ENCODE data around the gene SEMA4C.
A peak's percentile ranks its signal among the peaks of the same experiment; 100 is the strongest.

The SEMA4C gene, protein sequence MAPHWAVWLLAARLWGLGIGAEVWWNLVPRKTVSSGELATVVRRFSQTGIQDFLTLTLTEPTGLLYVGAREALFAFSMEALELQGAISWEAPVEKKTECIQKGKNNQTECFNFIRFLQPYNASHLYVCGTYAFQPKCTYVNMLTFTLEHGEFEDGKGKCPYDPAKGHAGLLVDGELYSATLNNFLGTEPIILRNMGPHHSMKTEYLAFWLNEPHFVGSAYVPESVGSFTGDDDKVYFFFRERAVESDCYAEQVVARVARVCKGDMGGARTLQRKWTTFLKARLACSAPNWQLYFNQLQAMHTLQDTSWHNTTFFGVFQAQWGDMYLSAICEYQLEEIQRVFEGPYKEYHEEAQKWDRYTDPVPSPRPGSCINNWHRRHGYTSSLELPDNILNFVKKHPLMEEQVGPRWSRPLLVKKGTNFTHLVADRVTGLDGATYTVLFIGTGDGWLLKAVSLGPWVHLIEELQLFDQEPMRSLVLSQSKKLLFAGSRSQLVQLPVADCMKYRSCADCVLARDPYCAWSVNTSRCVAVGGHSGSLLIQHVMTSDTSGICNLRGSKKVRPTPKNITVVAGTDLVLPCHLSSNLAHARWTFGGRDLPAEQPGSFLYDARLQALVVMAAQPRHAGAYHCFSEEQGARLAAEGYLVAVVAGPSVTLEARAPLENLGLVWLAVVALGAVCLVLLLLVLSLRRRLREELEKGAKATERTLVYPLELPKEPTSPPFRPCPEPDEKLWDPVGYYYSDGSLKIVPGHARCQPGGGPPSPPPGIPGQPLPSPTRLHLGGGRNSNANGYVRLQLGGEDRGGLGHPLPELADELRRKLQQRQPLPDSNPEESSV

DNA sequence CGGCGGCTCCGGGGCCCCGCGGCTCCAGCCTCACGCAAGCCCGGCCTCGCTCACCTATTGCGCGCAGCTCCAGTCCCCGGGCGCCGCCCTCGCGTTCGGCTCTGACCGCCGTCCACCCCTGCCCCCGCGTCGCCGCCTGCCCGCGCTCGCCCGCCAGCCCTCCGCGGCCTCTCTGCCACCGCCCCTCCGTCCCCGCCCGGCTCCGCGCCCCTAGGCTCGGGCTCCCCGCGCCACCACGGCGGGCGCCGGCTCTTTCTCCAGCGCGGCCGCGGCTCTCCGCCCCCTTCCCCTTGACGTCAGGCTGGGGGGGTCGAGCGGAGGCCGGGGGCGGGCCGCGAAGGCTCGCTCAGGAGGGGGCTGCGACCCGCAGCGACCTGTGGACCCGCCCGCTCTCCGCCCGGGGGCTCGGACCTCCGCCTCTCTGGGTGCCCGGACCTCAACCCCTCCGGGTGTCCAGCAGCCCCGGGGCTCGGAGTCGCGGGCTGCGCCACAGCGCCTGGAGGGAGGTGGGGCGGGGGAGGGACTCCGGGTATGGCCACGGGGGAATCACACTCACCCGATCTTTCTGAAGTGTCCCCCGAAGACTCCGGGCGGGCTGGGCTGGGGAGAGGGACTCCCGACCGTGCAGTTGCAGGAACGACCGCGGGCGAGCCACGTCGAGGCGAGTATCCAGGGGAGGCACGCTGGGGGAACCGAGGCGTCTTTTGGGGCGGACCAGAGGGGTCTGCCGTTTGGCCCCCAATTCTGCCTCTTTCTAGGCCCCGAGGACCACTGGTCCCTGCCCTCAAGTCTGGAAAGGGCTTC lies at the start of gene SEMA4C:
SEMA4C (minus strand) TSS at position 259 of the 804 bp plus-strand sequence. CDS start 2,194 bp downstream, outside the sequence.
- no peak for DNase-seq (ENCODE audit: low read depth in 4 of 4, low spot score in 1 of 4)

DNA sequence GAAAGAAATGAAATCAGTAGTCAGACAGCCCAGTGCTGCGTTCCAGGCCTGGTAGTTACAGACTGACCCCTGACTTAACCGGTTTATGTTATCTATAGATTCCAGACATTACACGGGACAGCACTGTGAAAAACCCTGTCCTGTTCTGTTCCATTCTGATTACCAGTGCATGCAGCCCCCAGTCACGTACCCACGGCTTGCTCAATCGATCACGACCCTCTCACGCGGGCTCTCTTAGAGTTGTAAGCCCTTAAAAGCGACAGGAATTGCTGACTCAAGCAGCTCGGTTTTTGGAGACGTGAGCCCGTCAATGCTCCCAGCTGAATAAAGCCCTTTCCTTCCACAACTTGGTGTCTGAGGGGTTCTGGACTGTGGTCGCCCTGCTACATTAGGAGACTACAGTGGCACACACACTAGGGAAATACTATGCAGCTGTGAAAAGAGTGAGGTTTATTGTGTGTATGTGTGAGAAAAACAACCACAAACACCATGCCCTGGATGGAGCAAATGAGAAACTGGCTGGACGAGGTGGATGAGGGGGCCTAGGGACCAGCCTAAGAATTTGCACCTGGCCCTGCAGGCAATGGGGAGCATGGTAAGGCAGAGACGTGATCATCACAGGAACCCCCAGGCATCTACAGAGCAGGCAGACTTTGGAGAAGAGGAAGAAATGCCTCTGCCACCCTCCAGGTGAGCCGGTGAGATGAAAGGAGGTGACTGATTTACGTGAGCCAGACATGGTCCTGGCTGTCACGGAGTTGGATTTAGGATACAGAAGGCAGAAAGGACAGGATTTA lies 49.1 kb upstream of the SEMA4C start:
- no peak for DNase-seq (ENCODE audit: low read depth in 4 of 4, low spot score in 1 of 4)

DNA sequence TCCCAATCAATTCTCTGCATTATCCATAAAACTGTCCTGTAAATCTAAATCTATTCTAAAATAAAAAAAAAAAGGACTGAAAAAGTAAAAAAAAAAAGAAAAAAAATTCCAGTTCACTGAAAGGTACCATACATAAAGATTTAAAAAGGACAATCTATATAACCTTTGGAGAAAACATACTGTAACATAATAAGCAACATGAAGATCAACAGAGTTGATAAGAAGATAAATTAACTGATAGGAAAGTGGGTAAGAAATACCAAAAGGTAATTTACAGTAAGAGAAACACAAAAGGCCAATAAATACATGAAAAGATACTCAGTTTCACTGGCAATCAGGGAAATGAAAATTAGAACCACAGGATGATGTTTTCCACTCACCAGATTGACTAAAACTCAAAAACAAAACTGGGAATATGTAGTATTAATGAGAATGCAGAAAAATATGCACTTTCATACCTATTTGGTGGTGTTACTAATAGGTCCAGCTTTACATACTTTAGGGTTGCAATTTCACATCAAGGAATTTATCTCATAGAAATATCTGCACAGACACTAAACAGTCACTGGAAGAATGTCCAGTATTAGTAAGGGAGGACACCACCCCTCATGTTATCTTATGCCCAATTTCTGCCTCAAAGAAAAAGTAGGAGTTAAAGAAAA lies 48.3 kb upstream of the SEMA4C start:
- DNase-seq (ENCODE audit: low read depth in 4 of 4, low spot score in 1 of 4): no peak

DNA sequence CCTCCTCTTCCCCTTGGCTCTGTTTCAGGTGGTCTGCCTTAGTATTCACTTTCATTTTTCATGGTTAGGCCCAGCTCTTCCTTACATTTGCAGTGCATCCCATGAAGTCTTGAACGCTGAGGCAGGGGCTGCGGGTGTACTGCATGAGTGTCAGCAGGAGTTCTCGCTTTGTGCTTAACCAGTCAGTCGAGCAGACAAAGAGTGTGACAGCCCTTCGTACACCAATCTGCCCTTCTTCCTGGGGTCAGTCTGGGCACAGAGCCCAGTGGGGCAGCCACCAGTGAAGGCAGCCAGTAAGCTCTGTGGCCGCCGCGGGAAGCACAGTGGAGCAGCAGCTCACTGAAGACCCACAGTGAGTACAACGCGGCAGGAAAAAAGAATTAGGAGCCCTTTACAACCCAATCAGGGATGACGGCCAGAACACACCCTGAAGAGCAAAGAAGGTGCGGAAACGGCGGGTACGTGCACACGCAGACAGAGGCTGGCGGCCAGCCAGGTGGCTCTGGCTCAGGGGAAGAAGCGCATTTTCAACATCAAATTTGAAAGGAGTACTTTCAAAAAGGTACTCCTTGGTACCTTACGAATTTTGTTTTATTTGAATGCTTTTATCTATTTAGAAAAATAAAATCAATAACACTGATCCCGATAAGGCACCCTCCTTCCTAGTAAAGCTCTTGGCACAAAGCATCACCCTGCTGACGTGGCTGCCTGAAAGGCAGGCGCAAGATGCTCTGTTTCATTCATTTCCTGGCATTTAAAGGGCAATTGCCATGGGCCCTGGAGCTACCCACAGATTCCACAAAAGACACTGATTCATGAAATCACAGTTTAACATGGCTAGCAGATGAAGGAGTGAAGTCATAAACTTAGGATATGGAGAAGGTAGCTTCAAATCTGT lies 47.0 kb upstream of the SEMA4C start:
- DNase-seq (ENCODE audit: low read depth in 4 of 4, low spot score in 1 of 4): no peak

DNA sequence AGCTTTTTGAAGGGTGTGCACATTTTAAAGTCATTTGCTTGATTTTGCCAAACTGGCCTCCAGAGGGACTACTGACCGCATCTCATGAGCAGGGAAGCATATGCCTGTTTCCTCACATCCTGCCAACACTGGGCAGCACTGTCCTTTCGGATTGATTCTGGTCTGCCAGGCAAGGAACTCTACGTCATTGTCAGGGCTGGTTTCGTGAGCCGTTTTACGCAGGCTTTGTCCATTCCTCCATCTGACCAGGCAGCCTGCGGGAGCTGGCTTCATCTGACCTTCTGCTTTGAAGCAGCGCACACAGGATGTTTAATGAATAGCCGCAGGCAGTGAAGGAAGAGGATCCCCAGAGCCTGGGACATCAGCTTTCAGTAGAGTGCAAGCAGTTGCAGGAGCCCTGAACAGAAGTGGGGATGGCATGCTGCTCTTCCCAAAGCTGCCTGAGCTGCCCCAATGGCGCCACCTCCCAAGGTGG lies 46.3 kb upstream of the SEMA4C start:
- no peak for DNase-seq (ENCODE audit: low read depth in 4 of 4, low spot score in 1 of 4)

GRCh38 chr2:96914332-96914731 lies 44.5 kb upstream of the SEMA4C start:
- no peak for DNase-seq (ENCODE audit: low read depth in 4 of 4, low spot score in 1 of 4)

DNA sequence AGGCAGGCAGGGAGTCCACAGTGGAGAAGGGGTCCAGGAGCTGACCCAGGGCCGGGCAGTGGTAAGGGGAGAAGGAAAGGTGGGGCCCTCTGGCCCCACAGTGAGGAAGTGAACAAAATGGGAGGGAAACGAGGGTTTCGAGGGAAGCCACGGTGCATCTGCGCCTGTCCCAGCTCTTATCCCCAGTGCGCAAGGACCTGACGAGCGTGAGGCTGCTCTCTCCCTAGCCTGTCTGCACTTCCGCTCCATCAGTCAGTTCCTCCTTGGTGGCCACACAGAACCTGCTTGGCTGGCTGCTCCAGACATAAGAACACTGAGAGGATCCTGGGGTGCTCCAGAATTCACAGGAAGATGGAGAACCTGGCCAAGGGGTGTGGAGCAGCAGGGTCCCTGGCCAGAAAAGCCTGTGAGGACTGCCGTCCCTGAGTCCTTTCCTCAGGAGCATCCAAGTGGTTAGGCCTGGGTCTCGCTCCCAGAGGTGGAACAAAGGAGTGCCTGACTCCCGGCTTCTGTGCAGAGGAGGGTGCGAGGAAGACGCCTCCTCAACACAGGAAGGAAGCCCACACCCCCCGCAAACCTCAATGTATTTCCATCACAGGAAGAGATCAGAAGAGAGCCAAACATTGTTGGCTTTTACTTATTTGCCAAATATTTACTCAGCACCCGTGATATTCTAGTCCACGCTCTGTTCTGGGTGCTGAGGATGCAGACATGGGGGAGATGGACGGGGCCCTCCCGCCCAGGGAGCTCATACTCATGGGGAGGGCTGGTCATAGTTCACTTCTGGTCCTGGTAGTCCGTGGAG lies 43.7 kb upstream of the SEMA4C start:
- peak in 1 of 4 experiments; percentile 30 for DNase-seq (ENCODE audit: low read depth in 4 of 4, low spot score in 1 of 4)

GRCh38 chr2:96913117-96913397 lies 43.2 kb upstream of the SEMA4C start:
- no peak for DNase-seq (ENCODE audit: low read depth in 4 of 4, low spot score in 1 of 4)

- no peak for DNase-seq (ENCODE audit: low read depth in 4 of 4, low spot score in 1 of 4)
Measured at GRCh38 chr2:96912346-96913116, 42.7 kb upstream of the SEMA4C start.

DNA sequence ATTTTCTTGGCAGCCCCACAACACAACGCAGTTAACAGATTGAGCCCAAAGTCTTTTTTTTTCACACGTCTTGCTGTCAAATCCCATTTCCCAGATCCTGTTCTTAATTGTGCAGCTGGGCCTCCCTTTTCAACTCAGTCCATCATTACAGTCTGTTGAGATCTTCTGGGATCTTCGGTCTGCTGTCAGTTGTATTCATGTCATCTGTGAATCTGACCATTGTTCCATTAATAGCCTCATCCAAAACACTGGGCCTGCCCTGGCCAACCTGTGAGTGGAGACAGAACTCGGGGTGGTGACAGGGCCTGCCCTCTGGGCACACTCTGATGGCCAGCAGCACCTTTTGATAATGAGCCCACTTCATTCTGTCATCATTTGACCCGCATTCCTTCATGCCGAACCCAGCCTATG lies 39.7 kb upstream of the SEMA4C start:
- DNase-seq (ENCODE audit: low read depth in 4 of 4, low spot score in 1 of 4): no peak

DNA sequence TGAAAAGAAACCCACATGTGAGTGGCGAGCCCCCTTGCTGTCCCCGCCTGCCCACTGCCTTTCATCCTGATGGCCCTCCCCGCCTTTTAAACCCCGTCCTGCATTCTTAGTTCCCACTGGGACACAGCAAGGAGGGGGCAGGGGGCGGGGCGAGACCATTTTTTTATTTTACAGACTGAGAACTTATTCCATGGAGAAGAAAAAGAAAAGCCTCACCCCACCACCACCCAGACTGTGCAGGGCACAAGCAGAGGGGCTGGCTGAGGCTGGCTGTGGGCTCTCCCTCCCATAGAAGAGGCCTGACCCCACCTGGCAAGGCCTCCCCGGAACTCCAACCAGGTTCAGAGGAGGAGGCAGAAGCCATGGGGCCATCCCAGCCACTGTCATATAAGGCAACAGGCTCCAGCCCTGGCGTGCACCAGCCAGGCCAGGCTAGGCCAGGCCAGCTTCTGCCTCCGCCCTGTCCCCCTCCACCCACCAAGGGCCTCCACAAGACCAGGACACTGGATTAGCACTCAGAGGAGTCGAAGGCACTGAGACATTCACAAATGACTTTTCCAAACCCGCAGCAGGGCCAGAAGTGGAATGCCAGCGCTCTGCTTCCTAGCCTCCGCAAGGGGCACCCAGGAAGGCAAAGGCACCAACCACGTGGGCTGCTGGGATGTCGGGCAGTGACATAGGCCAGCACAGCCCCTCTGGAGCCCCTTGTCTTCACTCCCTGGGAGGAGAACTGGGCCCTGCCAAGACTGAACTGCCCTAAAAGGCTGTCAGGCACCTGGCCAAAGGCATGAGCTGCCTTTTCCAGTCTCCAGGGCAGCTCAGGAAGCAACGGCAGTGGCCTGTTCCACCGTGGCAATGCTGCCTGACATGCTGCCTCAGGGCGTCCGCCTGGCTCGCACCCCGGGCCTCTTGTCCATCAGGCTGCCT lies 37.5 kb upstream of the SEMA4C start:
- no peak for DNase-seq (ENCODE audit: low read depth in 4 of 4, low spot score in 1 of 4)

DNA sequence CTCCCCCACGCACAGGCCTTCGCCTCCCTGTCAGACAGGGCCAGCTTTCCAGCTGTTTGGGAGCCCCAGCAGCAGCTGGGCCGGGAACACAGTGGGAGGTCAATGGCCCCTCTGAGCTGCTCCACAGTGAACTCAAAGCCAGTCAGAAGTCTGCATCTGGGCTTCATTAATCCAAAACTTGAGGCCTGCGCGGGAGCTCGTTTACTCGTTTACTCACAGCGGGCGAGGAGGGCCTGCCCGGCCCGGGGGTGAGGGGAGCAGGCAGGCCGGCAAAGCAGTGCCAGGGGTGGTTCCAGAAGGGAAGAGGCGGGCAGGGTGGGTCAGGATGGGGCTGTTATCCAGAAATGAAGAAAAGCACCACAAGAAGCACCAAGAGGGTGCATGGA lies 36.8 kb upstream of the SEMA4C start:
- no peak for DNase-seq (ENCODE audit: low read depth in 4 of 4, low spot score in 1 of 4)

- DNase-seq (ENCODE audit: low read depth in 4 of 4, low spot score in 1 of 4): no peak
Measured at GRCh38 chr2:96903815-96904214, 33.9 kb upstream of the SEMA4C start.

DNA sequence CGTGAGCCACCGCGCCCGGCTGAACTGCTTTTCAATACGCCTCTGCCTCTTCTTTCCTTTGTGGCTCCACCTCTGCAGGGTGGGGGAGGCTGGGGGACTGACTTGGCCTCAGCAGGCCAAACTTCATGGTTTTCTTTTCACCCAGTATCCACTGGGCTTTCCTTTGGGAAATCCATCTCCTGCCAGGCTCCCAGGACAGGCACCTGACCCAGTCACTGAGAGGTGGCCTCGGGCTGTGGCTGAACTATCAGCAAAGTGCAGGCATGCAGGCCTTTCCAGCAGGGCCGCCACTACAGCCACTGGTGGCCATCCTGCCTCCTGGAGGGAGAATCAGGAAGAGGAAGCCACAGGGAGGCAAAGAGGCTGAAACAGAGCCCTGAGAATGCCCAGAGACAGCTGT lies 33.4 kb upstream of the SEMA4C start:
- no peak for DNase-seq (ENCODE audit: low read depth in 4 of 4, low spot score in 1 of 4)

GRCh38 chr2:96900237-96900636 lies 30.4 kb upstream of the SEMA4C start:
- no peak for DNase-seq (ENCODE audit: low read depth in 4 of 4, low spot score in 1 of 4)

GRCh38 chr2:96899413-96899741 lies 29.5 kb upstream of the SEMA4C start:
- no peak for DNase-seq (ENCODE audit: low read depth in 4 of 4, low spot score in 1 of 4)

Data from stimulated activated CD4-positive, alpha-beta T cell treated with anti-CD3 and anti-CD28 coated beads, Interleukin-1b, Interleukin-23, amount 100 ng/mL, for 24 hours (primary cell).